Stromal cell of bone marrow (primary cell): ENCODE results near the gene ZNF831.

Experiments
- DNase-seq: peaks from one replicate; pipeline ENCODE4 v3.0.0-alpha.2; 2012; ENCODE audit warnings: low read depth

ZNF831 gene

GRCh38 chr20:59141818-59142581 lies 21.6 kb upstream of the ZNF831 start:
- DNase-seq = no peak

- no peak for DNase-seq
Observed at GRCh38 chr20:59143326-59143725, 20.3 kb upstream of the ZNF831 start.

GRCh38 chr20:59144179-59144830 lies 19.3 kb upstream of the ZNF831 start:
- no peak for DNase-seq

GRCh38 chr20:59144831-59145196 lies 18.8 kb upstream of the ZNF831 start:
- no peak for DNase-seq

- no peak for DNase-seq
Observed at GRCh38 chr20:59145247-59145923, 18.2 kb upstream of the ZNF831 start.

- no peak for DNase-seq
Observed at GRCh38 chr20:59145924-59146779, 17.5 kb upstream of the ZNF831 start.

- no peak for DNase-seq
Observed at GRCh38 chr20:59146780-59147565, 16.6 kb upstream of the ZNF831 start.

GRCh38 chr20:59147586-59147985 lies 16.0 kb upstream of the ZNF831 start:
- no peak for DNase-seq

- no peak for DNase-seq
Observed at GRCh38 chr20:59148701-59149493, 14.7 kb upstream of the ZNF831 start.

GRCh38 chr20:59149678-59150504 lies 13.7 kb upstream of the ZNF831 start:
- DNase-seq = no peak

GRCh38 chr20:59150821-59151251 lies 12.8 kb upstream of the ZNF831 start:
- no peak for DNase-seq

- DNase-seq = no peak
Observed at GRCh38 chr20:59151391-59151790, 12.2 kb upstream of the ZNF831 start.

- DNase-seq = no peak
Observed at GRCh38 chr20:59151820-59152219, 11.8 kb upstream of the ZNF831 start.

- no peak for DNase-seq
Observed at GRCh38 chr20:59152559-59153354, 10.9 kb upstream of the ZNF831 start.

GRCh38 chr20:59153355-59153681 lies 10.3 kb upstream of the ZNF831 start:
- DNase-seq = no peak

- DNase-seq = no peak
Observed at GRCh38 chr20:59153832-59154231, 9.8 kb upstream of the ZNF831 start.

GRCh38 chr20:59154317-59155013 lies 9.2 kb upstream of the ZNF831 start:
- no peak for DNase-seq

GRCh38 chr20:59157064-59157463 lies 6.6 kb upstream of the ZNF831 start:
- DNase-seq = no peak
